ENCODE measurements around the gene RTKN. TPM values are rescaled to one million over a fixed set of nuclear protein-coding genes. Genes with fewer than 3 reads are reported as not detected.

The RTKN gene
- total RNA-seq, 1 experiment from 2014 or later = 128 TPM

DNA sequence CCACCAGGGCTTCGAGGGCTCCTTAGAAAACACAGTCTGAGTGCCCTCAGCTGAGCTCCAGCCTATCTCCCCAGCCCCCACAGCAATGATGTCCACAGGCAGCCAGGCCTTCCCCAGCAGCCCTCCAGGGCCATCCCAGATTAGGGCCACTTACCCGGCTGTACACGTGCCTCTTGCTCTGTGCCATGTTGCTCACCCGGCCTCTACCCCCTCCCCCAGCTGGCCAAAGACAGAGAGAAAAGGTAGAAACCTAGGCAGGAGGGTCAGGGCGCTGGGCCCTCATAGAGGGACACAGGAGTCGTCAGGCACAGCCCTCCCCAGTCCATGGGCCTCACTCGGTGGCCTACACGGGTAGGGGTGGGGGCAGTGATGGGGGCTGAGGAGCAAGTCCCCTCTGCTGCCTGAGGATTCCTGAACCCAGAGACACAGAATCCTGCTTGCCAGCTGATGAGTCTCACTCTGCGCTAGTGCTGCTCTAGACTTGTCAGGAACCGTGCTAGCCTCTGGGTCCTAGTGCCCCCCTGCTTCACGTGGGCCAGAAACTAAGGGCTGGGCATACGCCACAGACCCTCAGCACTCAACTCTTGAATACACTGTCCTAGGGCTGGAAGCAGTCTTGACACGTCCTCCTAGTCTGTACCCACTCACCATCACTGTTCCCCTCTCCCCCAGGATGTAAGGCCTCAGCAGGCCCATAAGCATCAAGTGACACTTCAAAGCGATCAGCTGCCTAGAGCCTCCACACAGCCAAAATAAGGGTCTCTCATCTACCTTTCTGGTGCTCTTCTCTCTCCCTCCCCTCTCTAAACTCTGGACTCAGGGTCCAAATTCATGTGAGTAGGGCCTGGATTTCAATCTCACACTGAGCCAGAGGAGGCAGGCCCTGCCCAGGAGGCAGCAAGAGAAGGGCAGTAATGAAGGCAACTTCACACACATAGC lies 61.6 kb downstream of the RTKN start, which contains the start of gene DCTN1:
Gene DCTN1 (minus strand): TSS at position 461 of the 939 bp plus-strand sequence. CDS start 274 bp downstream, at position 187.
- DNase-seq (ENCODE audit: low spot score) = peak; percentile 12

DNA sequence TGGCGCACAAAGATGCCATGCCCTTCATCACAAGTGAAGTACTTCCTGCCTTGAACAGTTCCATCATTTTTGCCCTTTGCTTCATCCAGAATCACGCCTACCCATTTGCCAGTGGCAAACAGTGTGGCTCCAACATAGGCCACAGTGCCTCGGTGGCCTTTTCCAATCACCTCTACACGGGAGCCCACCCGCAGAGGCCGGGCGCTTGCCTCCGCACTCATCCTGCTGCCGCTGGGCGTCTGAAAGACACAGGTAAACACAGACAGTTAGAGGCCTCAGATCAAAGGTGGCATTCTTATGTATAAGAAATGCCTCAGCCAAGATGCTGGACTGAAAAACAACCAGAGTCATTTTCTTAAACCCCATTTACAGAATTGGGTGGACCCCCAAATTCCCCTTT lies 63.7 kb downstream of the RTKN start:
- no peak for DNase-seq (ENCODE audit: low spot score)

DNA sequence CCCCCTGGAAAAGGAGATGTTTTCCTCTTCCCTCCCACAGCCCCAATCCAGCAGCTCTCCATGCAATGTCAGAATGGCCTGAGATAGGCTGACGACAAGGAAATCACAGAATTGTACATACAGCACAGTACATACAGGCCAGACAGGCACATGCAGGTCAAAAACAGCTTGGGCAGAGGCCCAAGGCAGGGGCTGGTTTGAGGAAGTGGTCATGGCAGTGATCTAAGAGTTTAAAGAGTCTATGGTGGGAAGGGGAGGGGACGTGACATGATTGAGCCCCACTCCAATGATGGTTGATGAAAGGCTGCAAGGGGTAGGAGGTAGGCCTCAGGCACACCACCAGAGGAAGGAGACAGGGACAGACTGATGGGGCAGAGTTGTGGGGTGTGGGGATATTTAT lies 65.9 kb downstream of the RTKN start:
- DNase-seq (ENCODE audit: low spot score) = no peak

Other genes with a start within 250 kb of the RTKN start
- 180 TPM in 2 replicates for gene MTHFD2, start 243.3 kb downstream of the RTKN start, total RNA-seq (2014; rRNA removed; shearing (Covaris generic))
- 0.36 TPM in 1 of 2 replicates, not detected in the other for gene SLC4A5, start 98.5 kb downstream of the RTKN start, total RNA-seq (2014; rRNA removed; shearing (Covaris generic))
- 48.7 and 52.5 TPM in 2 replicates for gene DCTN1, start 61.6 kb downstream of the RTKN start, total RNA-seq (2014; rRNA removed; shearing (Covaris generic))
- 3.2 and 3.9 TPM in 2 replicates for gene C2orf81, start 20.3 kb downstream of the RTKN start, total RNA-seq (2014; rRNA removed; shearing (Covaris generic))
- gene WDR54, start 20.2 kb downstream of the RTKN start, total RNA-seq (2014; rRNA removed; shearing (Covaris generic)) = 50.8 and 52.3 TPM in 2 replicates
- 26.0 and 34.6 TPM in 2 replicates for gene INO80B, start 13.2 kb upstream of the RTKN start, total RNA-seq (2014; rRNA removed; shearing (Covaris generic))
- 71.2 and 76.1 TPM in 2 replicates for gene WBP1, start 16.5 kb upstream of the RTKN start, total RNA-seq (2014; rRNA removed; shearing (Covaris generic))
- gene MOGS, start 23.4 kb upstream of the RTKN start, total RNA-seq (2014; rRNA removed; shearing (Covaris generic)) = 84.7 and 91.9 TPM in 2 replicates
- 39.4 and 55.2 TPM in 2 replicates for gene MRPL53, start 30.7 kb upstream of the RTKN start, total RNA-seq (2014; rRNA removed; shearing (Covaris generic))
- 26.7 and 31.9 TPM in 2 replicates for gene CCDC142, start 41.1 kb upstream of the RTKN start, total RNA-seq (2014; rRNA removed; shearing (Covaris generic))
- 12.8 and 13.4 TPM in 2 replicates for gene TTC31, start 41.1 kb upstream of the RTKN start, total RNA-seq (2014; rRNA removed; shearing (Covaris generic))
- 4.8 and 5.0 TPM in 2 replicates for gene LBX2, start 57.7 kb upstream of the RTKN start, total RNA-seq (2014; rRNA removed; shearing (Covaris generic))
- 17.2 and 20.1 TPM in 2 replicates for gene PCGF1, start 65.8 kb upstream of the RTKN start, total RNA-seq (2014; rRNA removed; shearing (Covaris generic))
- 0.08 TPM in 1 of 2 replicates, not detected in the other for gene TLX2, start 72.5 kb upstream of the RTKN start, total RNA-seq (2014; rRNA removed; shearing (Covaris generic))
- gene DQX1, start 84.3 kb upstream of the RTKN start, total RNA-seq (2014; rRNA removed; shearing (Covaris generic)) = 0.47 and 1.3 TPM in 2 replicates
- gene AUP1, start 87.8 kb upstream of the RTKN start, total RNA-seq (2014; rRNA removed; shearing (Covaris generic)) = 222 and 224 TPM in 2 replicates
- 44.7 and 49.2 TPM in 2 replicates for gene HTRA2, start 88.0 kb upstream of the RTKN start, total RNA-seq (2014; rRNA removed; shearing (Covaris generic))
- 0.74 and 2.2 TPM in 2 replicates for gene LOXL3, start 112.0 kb upstream of the RTKN start, total RNA-seq (2014; rRNA removed; shearing (Covaris generic))
- gene DOK1, start 112.8 kb upstream of the RTKN start, total RNA-seq (2014; rRNA removed; shearing (Covaris generic)) = 17.9 and 18.3 TPM in 2 replicates
- gene M1AP, start 206.4 kb upstream of the RTKN start, total RNA-seq (2014; rRNA removed; shearing (Covaris generic)) = not detected in 2 replicates
- gene SEMA4F, start 212.3 kb upstream of the RTKN start, total RNA-seq (2014; rRNA removed; shearing (Covaris generic)) = 0.76 and 2.5 TPM in 2 replicates